Stomach (tissue), 4 donors: ENCODE data around the gene EIF4G1.

ENCODE experiments used
- EP300 ChIP-seq: sonication (generic); formaldehyde crosslinking; IDR thresholded peaks from one replicate; pipeline ENCODE4 v1.6.1; 2017; ENCODE audit warnings: antibody characterized with exemption
- POLR2A ChIP-seq, 4 donors: fragments of 450-650 bp; IDR thresholded peaks; one replicate each; pipeline ENCODE4 v1.6.1; 2016; ENCODE audit warnings: antibody characterized with exemption in 4 of 4, control low read depth in 2 of 4, mild to moderate bottlenecking in 1 of 4, moderate library complexity in 1 of 4
- POLR2AphosphoS5 ChIP-seq, 3 donors: sonication (generic); formaldehyde crosslinking; IDR thresholded peaks; one replicate each; pipeline ENCODE4 v1.6.1; 2016; ENCODE audit warnings: antibody characterized with exemption in 3 of 3
- TF ChIP-seq, protein P1 (sequence below), 7 experiments: fragments of 450-650 bp in 4 of 7; fragments of 200-600 bp in 3 of 7; sonication (generic) in 3 of 7; IDR thresholded peaks; one replicate each; pipeline ENCODE4 v1.5.1; 2016 to 2019; ENCODE audit warnings: antibody characterized with exemption in 7 of 7, control low read depth in 2 of 7, mild to moderate bottlenecking in 1 of 7

DNA sequence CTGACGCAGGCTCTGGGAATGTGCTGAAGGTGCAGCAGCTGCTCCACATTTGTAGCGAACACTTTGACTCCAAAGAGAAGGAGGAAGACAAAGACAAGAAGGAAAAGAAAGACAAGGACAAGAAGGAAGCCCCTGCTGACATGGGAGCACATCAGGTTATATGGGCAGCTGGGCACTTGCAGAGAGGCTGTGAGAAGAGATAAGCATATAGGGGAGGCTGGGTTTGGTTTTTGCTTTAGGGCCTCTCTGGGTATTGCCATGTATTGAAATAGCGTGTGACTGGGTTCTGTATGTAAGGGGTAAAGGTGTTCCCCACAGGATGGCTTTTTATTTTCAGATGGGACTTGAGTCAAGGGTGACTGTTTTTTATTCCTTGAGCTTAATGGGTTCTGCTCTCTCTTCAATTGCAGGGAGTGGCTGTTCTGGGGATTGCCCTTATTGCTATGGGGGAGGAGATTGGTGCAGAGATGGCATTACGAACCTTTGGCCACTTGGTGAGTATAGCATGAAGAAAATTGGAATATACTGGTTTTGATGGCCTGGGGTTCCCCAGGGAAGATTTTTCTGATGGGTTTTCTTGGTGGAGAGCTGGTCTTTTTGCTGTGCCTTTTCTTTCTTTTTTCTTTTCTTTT is 7.9 kb upstream of the EIF4G1 start:
- TF ChIP-seq POLR2A (IDR thresholded peaks at IDR 0.05) (no peak), POLR2AphosphoS5 (IDR thresholded peaks at IDR 0.05) (no peak), EP300 (no peak)
- TF ChIP-seq, protein P1, sequence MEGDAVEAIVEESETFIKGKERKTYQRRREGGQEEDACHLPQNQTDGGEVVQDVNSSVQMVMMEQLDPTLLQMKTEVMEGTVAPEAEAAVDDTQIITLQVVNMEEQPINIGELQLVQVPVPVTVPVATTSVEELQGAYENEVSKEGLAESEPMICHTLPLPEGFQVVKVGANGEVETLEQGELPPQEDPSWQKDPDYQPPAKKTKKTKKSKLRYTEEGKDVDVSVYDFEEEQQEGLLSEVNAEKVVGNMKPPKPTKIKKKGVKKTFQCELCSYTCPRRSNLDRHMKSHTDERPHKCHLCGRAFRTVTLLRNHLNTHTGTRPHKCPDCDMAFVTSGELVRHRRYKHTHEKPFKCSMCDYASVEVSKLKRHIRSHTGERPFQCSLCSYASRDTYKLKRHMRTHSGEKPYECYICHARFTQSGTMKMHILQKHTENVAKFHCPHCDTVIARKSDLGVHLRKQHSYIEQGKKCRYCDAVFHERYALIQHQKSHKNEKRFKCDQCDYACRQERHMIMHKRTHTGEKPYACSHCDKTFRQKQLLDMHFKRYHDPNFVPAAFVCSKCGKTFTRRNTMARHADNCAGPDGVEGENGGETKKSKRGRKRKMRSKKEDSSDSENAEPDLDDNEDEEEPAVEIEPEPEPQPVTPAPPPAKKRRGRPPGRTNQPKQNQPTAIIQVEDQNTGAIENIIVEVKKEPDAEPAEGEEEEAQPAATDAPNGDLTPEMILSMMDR (IDR thresholded peaks at IDR 0.05): no peak
